H1 (cell line): ENCODE results near the gene NOTCH2NLA. TPM values are rescaled to one million over a fixed set of nuclear protein-coding genes. Genes with fewer than 3 reads are reported as not detected.
"Not testable (repeated sequence)": the region's sequence is repeated elsewhere in the genome, so short reads cannot be mapped to it uniquely, and the experiment has no call there.

Experiments used
- CTCF ChIA-PET: fragments of 300-600 bp; sonication (Branson Sonifier 250); formaldehyde crosslinking; loops from one replicate; lab custom pipeline; 2021; ENCODE audit not compliant: partially characterized antibody; lab: Charles Lee
- POLR2A ChIA-PET: fragments of 300-600 bp; sonication (Branson Sonifier 250); formaldehyde crosslinking; loops from one replicate; lab custom pipeline; 2021; ENCODE audit warnings: inconsistent platforms; ENCODE audit not compliant: partially characterized antibody; lab: Charles Lee
- DNase-seq, 2 experiments: peaks; one replicate each; pipeline versions ENCODE4 v3.0.0 to v3.0.0-alpha.2; 2010 to 2022; ENCODE audit warnings: low spot score in 2 of 2, low read depth in 1 of 2, mixed read lengths in 1 of 2
- FAIRE-seq: peaks from 2 replicates; lab custom pipeline; 2011; peaks lifted over from hg19 to GRCh38; lab: Jason Lieb, UNC
- H2AFZ ChIP-seq: 2 replicates; pipeline ENCODE4 v1.8.1; 2012; ENCODE audit warnings: low read length, inconsistent platforms
- H2AK5ac ChIP-seq: 2 replicates; pipeline ENCODE4 v1.6.1; 2013; ENCODE audit warnings: low read depth, low read length
- H2BK120ac ChIP-seq: replicated peaks from 2 replicates; pipeline ENCODE3; 2013; ENCODE audit warnings: low read depth, low read length, inconsistent platforms
- H2BK12ac ChIP-seq: 2 replicates; pipeline ENCODE4 v1.6.1; 2013; ENCODE audit warnings: low read depth, low read length
- H2BK15ac ChIP-seq: 2 replicates; pipeline ENCODE4 v1.6.1; 2013; ENCODE audit warnings: low read length
- H2BK20ac ChIP-seq: 2 replicates; pipeline ENCODE4 v1.6.1; 2013; ENCODE audit warnings: low read length
- H2BK5ac ChIP-seq: 2 replicates; pipeline ENCODE4 v1.6.1; 2013; ENCODE audit warnings: low read depth, low read length
- H3K14ac ChIP-seq: 2 replicates; pipeline ENCODE4 v1.6.1; 2013; ENCODE audit warnings: inconsistent platforms; ENCODE audit not compliant: insufficient read length
- H3K18ac ChIP-seq: 2 replicates; pipeline ENCODE4 v1.6.1; 2013; ENCODE audit warnings: low read length; ENCODE audit errors: extremely low read depth
- H3K23ac ChIP-seq: 2 replicates; pipeline ENCODE4 v1.6.1; 2013; ENCODE audit warnings: inconsistent platforms; ENCODE audit not compliant: insufficient read length
- H3K23me2 ChIP-seq: 2 replicates; pipeline ENCODE4 v1.6.1; 2013; ENCODE audit warnings: low read depth, low read length
- H3K27ac ChIP-seq: 2 replicates; pipeline ENCODE4 v1.6.1; 2011; ENCODE audit warnings: low read depth, low read length, inconsistent platforms
- H3K27me3 ChIP-seq, 4 experiments: replicated peaks in 1 of 4; 1 replicate in 1 of 4; 2 replicates in 3 of 4; pipeline versions ENCODE4 v1.6.1 to v1.8.1; 2011 to 2013; ENCODE audit warnings: low read length in 3 of 4, mild to moderate bottlenecking in 3 of 4, inconsistent platforms in 2 of 4, mixed read lengths in 2 of 4, moderate library complexity in 1 of 4; ENCODE audit not compliant: control insufficient read depth in 3 of 4, insufficient read depth in 3 of 4; ENCODE audit errors: extremely low read depth in 1 of 4
- H3K36me3 ChIP-seq, 4 experiments: 2 replicates each; pipeline versions ENCODE4 v1.6.1 to v1.8.1; 2011 to 2013; ENCODE audit warnings: mild to moderate bottlenecking in 4 of 4, low read length in 3 of 4, moderate library complexity in 2 of 4, control low read depth in 1 of 4, inconsistent platforms in 1 of 4; ENCODE audit not compliant: insufficient read depth in 4 of 4, control insufficient read depth in 2 of 4
- H3K4ac ChIP-seq: replicated peaks from 2 replicates; pipeline ENCODE3; 2013; ENCODE audit warnings: low read length, low read depth, mixed read lengths, inconsistent platforms; ENCODE audit not compliant: insufficient read length
- H3K4me1 ChIP-seq, 4 experiments: replicated peaks in 1 of 4; 1 replicate in 1 of 4; 2 replicates in 3 of 4; pipeline versions ENCODE4 v1.6.1 to v1.8.1; 2011 to 2013; ENCODE audit warnings: low read length in 3 of 4, inconsistent platforms in 2 of 4, mixed read lengths in 1 of 4; ENCODE audit not compliant: insufficient read depth in 4 of 4, control insufficient read depth in 3 of 4
- H3K4me2 ChIP-seq, 2 experiments: 2 replicates each; pipeline versions ENCODE4 v1.6.1 to v1.8.1; 2011 to 2013; ENCODE audit warnings: low read depth in 2 of 2, low read length in 2 of 2, control low read depth in 1 of 2, inconsistent platforms in 1 of 2, mild to moderate bottlenecking in 1 of 2; ENCODE audit not compliant: insufficient read depth in 1 of 2
- H3K4me3 ChIP-seq, 4 experiments: fragments of 200-600, 300-600 bp in 1 of 4; sonication (generic), shearing (Covaris generic), sonication (Bioruptor Twin) in 1 of 4; 2 replicates each; pipeline versions ENCODE4 v1.5.1 to v1.8.1; 2011 to 2016; ENCODE audit warnings: low read length in 4 of 4, low read depth in 3 of 4, control low read depth in 2 of 4, inconsistent platforms in 2 of 4, mild to moderate bottlenecking in 2 of 4, mixed read lengths in 1 of 4, moderate library complexity in 1 of 4; ENCODE audit not compliant: insufficient read depth in 2 of 4; ENCODE audit errors: extremely low read depth in 1 of 4
- H3K56ac ChIP-seq: replicated peaks from 2 replicates; pipeline ENCODE3; 2013; ENCODE audit warnings: low read depth, mild to moderate bottlenecking, mixed read lengths, low read length, inconsistent platforms; ENCODE audit not compliant: insufficient read length
- H3K79me1 ChIP-seq: 2 replicates; pipeline ENCODE4 v1.6.1; 2013; ENCODE audit warnings: low read depth, low read length, control low read depth
- H3K79me2 ChIP-seq, 2 experiments: 2 replicates each; pipeline versions ENCODE4 v1.6.1 to v1.8.1; 2012 to 2013; ENCODE audit warnings: low read length in 2 of 2, mild to moderate bottlenecking in 2 of 2, inconsistent platforms in 1 of 2; ENCODE audit not compliant: insufficient read depth in 2 of 2, control insufficient read depth in 1 of 2
- H3K9ac ChIP-seq, 4 experiments: replicated peaks in 1 of 4; 1 replicate in 1 of 4; 2 replicates in 3 of 4; pipeline versions ENCODE4 v1.6.1 to v1.8.1; 2011 to 2013; ENCODE audit warnings: low read depth in 3 of 4, low read length in 3 of 4, control low read depth in 2 of 4, mild to moderate bottlenecking in 2 of 4, moderate library complexity in 2 of 4, inconsistent platforms in 1 of 4; ENCODE audit errors: extremely low read depth in 1 of 4
- H3K9me3 ChIP-seq, 2 experiments: 2 replicates each; pipeline versions ENCODE4 v1.6.1 to v1.8.1; 2012 to 2013; ENCODE audit warnings: mild to moderate bottlenecking in 2 of 2, moderate library complexity in 2 of 2, control low read depth in 1 of 2, inconsistent platforms in 1 of 2, low read depth in 1 of 2, low read length in 1 of 2, mixed read lengths in 1 of 2; ENCODE audit not compliant: insufficient read depth in 2 of 2
- H4K20me1 ChIP-seq, 2 experiments: replicated peaks in 1 of 2; 2 replicates each; pipeline versions ENCODE3 to v1.8.1; 2011 to 2013; ENCODE audit warnings: inconsistent platforms in 2 of 2, low read length in 2 of 2, mild to moderate bottlenecking in 1 of 2; ENCODE audit not compliant: insufficient read depth in 2 of 2, control insufficient read depth in 1 of 2
- H4K5ac ChIP-seq: 2 replicates; pipeline ENCODE4 v1.6.1; 2013; ENCODE audit warnings: low read length, low read depth, mixed read lengths, inconsistent platforms; ENCODE audit not compliant: insufficient read length
- H4K8ac ChIP-seq: 2 replicates; pipeline ENCODE4 v1.8.0; 2013; ENCODE audit warnings: mild to moderate bottlenecking, moderate library complexity, low read length, inconsistent platforms; ENCODE audit not compliant: insufficient read depth; ENCODE audit errors: extremely low read depth
- H4K91ac ChIP-seq: replicated peaks from 2 replicates; pipeline ENCODE3; 2013; ENCODE audit warnings: low read length, mixed read lengths, inconsistent platforms; ENCODE audit not compliant: insufficient read length
- whole genome bisulfite sequencing, 2 experiments: shearing (Covaris generic) in 1 of 2; methylation state at CpG; one replicate each; pipeline versions ENCODE4 v1.1.6 to v1.1.7; 2013 to 2015; ENCODE audit warnings: low lambda C conversion rate in 2 of 2, mixed read lengths in 2 of 2, inconsistent platforms in 1 of 2, low coverage in 1 of 2, missing lambda C conversion rate in 1 of 2; ENCODE audit not compliant: insufficient replicate concordance in 2 of 2, insufficient coverage in 1 of 2, insufficient read length in 1 of 2; ENCODE audit errors: extremely low coverage in 1 of 2, missing lambda C conversion rate in 1 of 2; 5-methylcytosine and 5-hydroxymethylcytosine counted together
- polyA plus RNA-seq, 7 experiments: library from polyadenylated mRNA; depleted of rRNA in 3 of 7; stranded (reverse) in 5 of 7; unstranded in 2 of 7; fragments of >200 nt in 5 of 7; fragments of 200-250 nt in 2 of 7; gene quantifications; 1 replicate in 5 of 7; 2 replicates in 1 of 7; 4 replicates in 1 of 7; pipeline versions ENCODE4 v1.2.1 to v1.2.3, GENCODE V29; 2011 to 2013; ENCODE audit warnings: missing spikeins in 2 of 7, mixed read lengths in 2 of 7
- total RNA-seq: library from RNA; stranded (reverse); fragmentation: NEBNext Ultra II Directional; extraction: Animal tissue kit (Norgen Biotek cat#: 25700); gene quantifications from 2 replicates; pipeline ENCODE4 v1.2.1, GENCODE V29; 2021

The NOTCH2NLA gene
- total and polyA plus RNA-seq, 2 of the 8 experiments (the other 6 are each of a cell fraction or from before 2014, with no cell fraction given): 4.1 to 6.2 TPM

DNA sequence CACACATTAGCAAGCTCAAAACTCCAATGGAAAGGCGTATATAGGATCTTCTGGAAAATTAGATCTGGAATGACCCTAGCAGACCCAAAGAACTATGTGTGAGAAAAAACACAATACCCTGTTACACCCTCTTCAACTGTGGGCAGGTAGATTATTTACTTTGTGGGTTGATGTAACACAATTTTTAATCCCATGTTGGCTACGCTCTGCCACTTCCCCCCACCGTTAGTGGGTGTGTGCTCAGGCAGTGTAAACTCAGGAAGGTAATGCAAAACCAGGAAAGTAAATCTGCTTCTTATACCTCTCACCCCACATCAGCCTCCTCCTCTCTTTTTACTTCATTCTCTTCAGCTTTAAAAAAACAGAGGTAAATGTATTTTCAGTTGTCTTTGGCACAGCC is 45.3 kb upstream of the NOTCH2NLA start:
- WGBS, 2 experiments: no CpG with 5 or more reads among the region's 3 CpGs
- H2BK5ac ChIP-seq, H3K79me1 ChIP-seq, H3K9me3 ChIP-seq, H3K27ac ChIP-seq, H4K91ac ChIP-seq, H3K23ac ChIP-seq, H2BK120ac ChIP-seq, H2AK5ac ChIP-seq, H4K8ac ChIP-seq, H2BK15ac ChIP-seq, H3K9ac ChIP-seq, H3K18ac ChIP-seq, H2AFZ ChIP-seq, H3K4me3 ChIP-seq, H2BK20ac ChIP-seq, H3K23me2 ChIP-seq, H3K4me1 ChIP-seq, H4K20me1 ChIP-seq, FAIRE-seq, H2BK12ac ChIP-seq, CTCF ChIA-PET, H3K4me2 ChIP-seq, H4K5ac ChIP-seq, H3K56ac ChIP-seq, H3K27me3 ChIP-seq, H3K79me2 ChIP-seq, DNase-seq, POLR2A ChIA-PET, H3K14ac ChIP-seq, H3K36me3 ChIP-seq, H3K4ac ChIP-seq: not testable (repeated sequence)

DNA sequence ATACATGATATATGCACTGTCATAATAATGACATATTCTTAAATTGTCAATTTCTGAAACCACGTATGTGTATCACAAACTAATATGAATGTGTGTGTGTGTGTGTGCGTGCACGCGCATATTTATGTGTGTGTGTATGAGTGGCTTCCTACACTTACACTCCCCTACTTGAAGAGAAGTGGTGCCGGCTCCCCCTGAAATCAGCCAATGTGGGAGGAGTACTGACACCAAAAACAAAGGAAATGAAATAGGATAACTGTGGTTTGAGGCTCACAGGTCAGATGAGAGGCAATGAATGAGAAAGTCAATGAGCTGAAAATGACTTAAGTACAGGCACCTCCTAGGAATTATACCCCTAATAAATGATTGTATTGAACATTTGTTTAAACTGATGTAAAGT is 44.4 kb upstream of the NOTCH2NLA start:
- not testable (repeated sequence) for H3K27me3 ChIP-seq
- no CpG with 5 or more reads among the region's 5 CpGs for WGBS, 2 experiments

More for the DNA sequence above, 44.4 kb upstream of the NOTCH2NLA start:
- POLR2A ChIA-PET, H3K14ac ChIP-seq, H2BK120ac ChIP-seq, H3K4me3 ChIP-seq, CTCF ChIA-PET, FAIRE-seq, H4K5ac ChIP-seq, H4K20me1 ChIP-seq, H3K36me3 ChIP-seq, H3K4me2 ChIP-seq, H3K23me2 ChIP-seq, H3K79me2 ChIP-seq, H3K23ac ChIP-seq, H3K9me3 ChIP-seq, H3K27ac ChIP-seq, H4K8ac ChIP-seq, H2BK5ac ChIP-seq, H3K9ac ChIP-seq, H3K4me1 ChIP-seq, H2BK20ac ChIP-seq, H2BK12ac ChIP-seq, H2BK15ac ChIP-seq, H4K91ac ChIP-seq, H3K79me1 ChIP-seq, H3K4ac ChIP-seq, H2AK5ac ChIP-seq, H2AFZ ChIP-seq, H3K18ac ChIP-seq, DNase-seq, H3K56ac ChIP-seq: not testable (repeated sequence)
